ENCODE measurements around the gene ITIH1.
"Not testable (repeated sequence)": the region's sequence is repeated elsewhere in the genome, so short reads cannot be mapped to it uniquely, and the experiment has no call there.

The ITIH1 gene

GRCh38 chr3:52777127-52777958 is at the start of gene ITIH1:
ITIH1 (plus strand) TSS chr3:52777599; CDS start chr3:52777616, 17 bp downstream.
- DNase-seq (ENCODE audit: low read depth, low spot score) = no peak

- not testable (repeated sequence) for DNase-seq (ENCODE audit: low read depth, low spot score)
Observed at GRCh38 chr3:52728753-52729152, 48.6 kb upstream of the ITIH1 start.

GRCh38 chr3:52730681-52731080 is 46.7 kb upstream of the ITIH1 start:
- no peak for DNase-seq (ENCODE audit: low read depth, low spot score)

GRCh38 chr3:52731590-52731989 is 45.8 kb upstream of the ITIH1 start:
- DNase-seq (ENCODE audit: low read depth, low spot score) = no peak

GRCh38 chr3:52733256-52733891 is 44.0 kb upstream of the ITIH1 start:
- no peak for DNase-seq (ENCODE audit: low read depth, low spot score)

GRCh38 chr3:52739730-52740129 is 37.7 kb upstream of the ITIH1 start:
- DNase-seq (ENCODE audit: low read depth, low spot score) = no peak

GRCh38 chr3:52742418-52743041 is 34.9 kb upstream of the ITIH1 start:
- no peak for DNase-seq (ENCODE audit: low read depth, low spot score)

GRCh38 chr3:52743152-52743551 is 34.2 kb upstream of the ITIH1 start:
- no peak for DNase-seq (ENCODE audit: low read depth, low spot score)

- no peak for DNase-seq (ENCODE audit: low read depth, low spot score)
Observed at GRCh38 chr3:52743721-52744120, 33.7 kb upstream of the ITIH1 start.

- no peak for DNase-seq (ENCODE audit: low read depth, low spot score)
Observed at GRCh38 chr3:52752045-52752660, 25.2 kb upstream of the ITIH1 start.

GRCh38 chr3:52754373-52754772 is 23.0 kb upstream of the ITIH1 start:
- no peak for DNase-seq (ENCODE audit: low read depth, low spot score)

GRCh38 chr3:52756141-52756540 is 21.3 kb upstream of the ITIH1 start:
- DNase-seq (ENCODE audit: low read depth, low spot score) = no peak

GRCh38 chr3:52763466-52763865 is 13.9 kb upstream of the ITIH1 start:
- DNase-seq (ENCODE audit: low read depth, low spot score) = no peak

- DNase-seq (ENCODE audit: low read depth, low spot score) = no peak
Observed at GRCh38 chr3:52769786-52770455, 7.5 kb upstream of the ITIH1 start.

- peak; percentile 41 for DNase-seq (ENCODE audit: low read depth, low spot score)
Observed at GRCh38 chr3:52770496-52771333, 6.7 kb upstream of the ITIH1 start, which contains the start of gene NEK4. NEK4 (minus strand) TSS chr3:52770940; CDS start chr3:52770746, 194 bp downstream.

GRCh38 chr3:52771334-52771681 is 6.1 kb upstream of the ITIH1 start:
- DNase-seq (ENCODE audit: low read depth, low spot score) = no peak

GRCh38 chr3:52771702-52772101 is 5.7 kb upstream of the ITIH1 start:
- no peak for DNase-seq (ENCODE audit: low read depth, low spot score)

- DNase-seq (ENCODE audit: low read depth, low spot score) = no peak
Observed at GRCh38 chr3:52773361-52774065, 3.9 kb upstream of the ITIH1 start.

GRCh38 chr3:52774066-52774713 is 3.2 kb upstream of the ITIH1 start:
- DNase-seq (ENCODE audit: low read depth, low spot score) = no peak

Measured in brain pericyte (primary cell).